ENCODE data around the gene BLMH. TPM values are rescaled to one million over a fixed set of nuclear protein-coding genes. Genes with fewer than 3 reads are reported as not detected.

The BLMH gene
- polyA plus RNA-seq, 4 donors = 8.3 to 56.6 (median 15.0) TPM

- WGBS, 3 donors = 86 to 91% (median 88%) methylated on average over 7 to 10 of the region's 10 CpGs
- no peak for DNase-seq
- Histone ChIP-seq H3K9me3 (ENCODE audit: control insufficient read depth in 2 of 2, insufficient read depth in 1 of 2, low read depth in 1 of 2, low read length in 1 of 2) (no peaks in the 10 kb centered on the region), H3K4me1 (ENCODE audit: control insufficient read depth in 3 of 3, insufficient read depth in 2 of 3, low read depth in 1 of 3, low read length in 2 of 3) (peaks cover 3 to 64% (median 12%) of the 10 kb centered on the region in 3 donors), H3K27me3 (ENCODE audit: control insufficient read depth in 3 of 3, insufficient read depth in 3 of 3, low read length in 3 of 3) (no peaks in the 10 kb centered on the region), H3K27ac (ENCODE audit: low read depth in 1 of 3, low read length in 2 of 3) (no peak overlapping the region), H3K36me3 (ENCODE audit: control insufficient read depth in 3 of 3, insufficient read depth in 2 of 3, low read depth in 1 of 3, low read length in 3 of 3) (peaks cover 0 to 17% (median 2%) of the 10 kb centered on the region in 3 donors), H3K4me3 (ENCODE audit: low read depth in 1 of 3, low read length in 3 of 3) (no peak overlapping the region)
- FAIRE-seq = no peak
Measured at GRCh38 chr17:30221346-30221745, 70.4 kb downstream of the BLMH start.

- Histone ChIP-seq H3K4me1 (ENCODE audit: control insufficient read depth in 3 of 3, insufficient read depth in 2 of 3, low read depth in 1 of 3, low read length in 2 of 3) (peaks cover under 1 to 56% (median 10%) of the 10 kb centered on the region in 3 donors), H3K27me3 (ENCODE audit: control insufficient read depth in 3 of 3, insufficient read depth in 3 of 3, low read length in 3 of 3) (no peaks in the 10 kb centered on the region), H3K9me3 (ENCODE audit: control insufficient read depth in 2 of 2, insufficient read depth in 1 of 2, low read depth in 1 of 2, low read length in 1 of 2) (no peaks in the 10 kb centered on the region), H3K27ac (ENCODE audit: low read depth in 1 of 3, low read length in 2 of 3) (peak overlapping the region in 2 of 3 donors; percentile 59 to 75), H3K4me3 (ENCODE audit: low read depth in 1 of 3, low read length in 3 of 3) (no peak overlapping the region), H3K36me3 (ENCODE audit: control insufficient read depth in 3 of 3, insufficient read depth in 2 of 3, low read depth in 1 of 3, low read length in 3 of 3) (peaks cover 0 to 20% (median 2%) of the 10 kb centered on the region in 3 donors)
- WGBS, 3 donors = 78 to 83% (median 81%) methylated on average over 5 of the region's 5 CpGs
- FAIRE-seq (no peak), DNase-seq (no peak)
Measured at GRCh38 chr17:30220414-30220813, 71.3 kb downstream of the BLMH start.

DNA sequence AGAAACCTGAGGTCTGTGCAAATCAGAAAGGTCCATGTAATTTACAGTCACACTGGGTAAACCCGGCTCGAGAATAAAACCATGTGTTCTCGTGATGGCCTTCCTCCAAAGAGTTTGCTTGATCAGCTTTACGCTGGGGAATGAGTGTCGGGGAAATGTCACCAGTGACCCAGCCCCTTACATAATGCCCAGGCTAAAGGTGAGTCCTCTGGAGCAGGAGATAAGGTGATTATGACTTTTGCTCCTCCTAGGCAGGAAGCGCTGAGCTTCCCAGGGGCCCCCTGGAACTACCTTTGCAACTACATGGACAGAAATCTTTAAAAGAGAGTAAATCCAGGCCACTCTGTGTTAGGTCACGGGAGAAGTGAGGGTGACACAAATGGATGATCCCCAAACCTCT is 71.9 kb downstream of the BLMH start:
- DNase-seq (peak; percentile 85 to 86), FAIRE-seq (no peak)
- Histone ChIP-seq H3K4me1 (ENCODE audit: control insufficient read depth in 3 of 3, insufficient read depth in 2 of 3, low read depth in 1 of 3, low read length in 2 of 3) (peaks cover 0 to 51% (median 6%) of the 10 kb centered on the region in 3 donors), H3K27me3 (ENCODE audit: control insufficient read depth in 3 of 3, insufficient read depth in 3 of 3, low read length in 3 of 3) (no peaks in the 10 kb centered on the region), H3K36me3 (ENCODE audit: control insufficient read depth in 3 of 3, insufficient read depth in 2 of 3, low read depth in 1 of 3, low read length in 3 of 3) (peaks cover 0 to 24% (median 2%) of the 10 kb centered on the region in 3 donors), H3K27ac (ENCODE audit: low read depth in 1 of 3, low read length in 2 of 3) (peak overlapping the region in 2 of 3 donors; percentile 59 to 75), H3K9me3 (ENCODE audit: control insufficient read depth in 2 of 2, insufficient read depth in 1 of 2, low read depth in 1 of 2, low read length in 1 of 2) (no peaks in the 10 kb centered on the region), H3K4me3 (ENCODE audit: low read depth in 1 of 3, low read length in 3 of 3) (no peak overlapping the region)
- WGBS, 3 donors = 27 to 56% (median 40%) methylated on average over 7 of the region's 7 CpGs

DNA sequence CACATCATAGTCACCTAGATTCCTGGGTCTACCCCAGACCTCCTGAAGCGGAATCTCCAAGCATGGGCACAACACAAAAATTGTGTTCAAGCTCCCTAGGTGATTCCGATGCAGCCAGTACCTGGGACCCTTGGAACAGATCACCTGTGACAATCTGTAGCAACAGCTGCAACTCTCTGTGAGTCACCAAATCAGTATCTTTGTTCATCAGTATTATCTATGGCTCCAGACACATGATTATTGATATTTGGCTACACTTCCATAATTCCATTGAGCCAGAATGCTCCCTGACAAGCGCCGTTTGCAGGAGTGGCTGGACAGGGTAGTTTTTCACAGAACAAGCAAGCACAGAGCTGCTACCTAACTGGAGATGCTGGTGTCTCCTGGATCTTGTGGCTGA is 72.4 kb downstream of the BLMH start:
- H3K27me3 ChIP-seq (ENCODE audit: control insufficient read depth in 3 of 3, insufficient read depth in 3 of 3, low read length in 3 of 3) = no peaks in the 10 kb centered on the region
- no peaks in the 10 kb centered on the region for H3K9me3 ChIP-seq (ENCODE audit: control insufficient read depth in 2 of 2, insufficient read depth in 1 of 2, low read depth in 1 of 2, low read length in 1 of 2)
- DNase-seq = no peak
- FAIRE-seq = no peak
- H3K27ac ChIP-seq (ENCODE audit: low read depth in 1 of 3, low read length in 2 of 3) = peak overlapping the region in 1 of 3 donors; percentile 75
- peaks cover 0 to 24% (median 2%) of the 10 kb centered on the region in 3 donors for H3K36me3 ChIP-seq (ENCODE audit: control insufficient read depth in 3 of 3, insufficient read depth in 2 of 3, low read depth in 1 of 3, low read length in 3 of 3)
- 55 to 81% (median 73%) methylated on average over 4 of the region's 4 CpGs for WGBS, 3 donors
- no peak overlapping the region for H3K4me3 ChIP-seq (ENCODE audit: low read depth in 1 of 3, low read length in 3 of 3)
- peaks cover 0 to 45% (median 6%) of the 10 kb centered on the region in 3 donors for H3K4me1 ChIP-seq (ENCODE audit: control insufficient read depth in 3 of 3, insufficient read depth in 2 of 3, low read depth in 1 of 3, low read length in 2 of 3)

- DNase-seq (no peak), FAIRE-seq (no peak)
- Histone ChIP-seq H3K9me3 (ENCODE audit: control insufficient read depth in 2 of 2, insufficient read depth in 1 of 2, low read depth in 1 of 2, low read length in 1 of 2) (no peaks in the 10 kb centered on the region), H3K4me1 (ENCODE audit: control insufficient read depth in 3 of 3, insufficient read depth in 2 of 3, low read depth in 1 of 3, low read length in 2 of 3) (peaks cover 0 to 41% (median 6%) of the 10 kb centered on the region in 3 donors), H3K36me3 (ENCODE audit: control insufficient read depth in 3 of 3, insufficient read depth in 2 of 3, low read depth in 1 of 3, low read length in 3 of 3) (peaks cover 0 to 26% (median 2%) of the 10 kb centered on the region in 3 donors), H3K27me3 (ENCODE audit: control insufficient read depth in 3 of 3, insufficient read depth in 3 of 3, low read length in 3 of 3) (no peaks in the 10 kb centered on the region), H3K4me3 (ENCODE audit: low read depth in 1 of 3, low read length in 3 of 3) (no peak overlapping the region), H3K27ac (ENCODE audit: low read depth in 1 of 3, low read length in 2 of 3) (no peak overlapping the region)
- WGBS, 3 donors = 83 to 91% (median 86%) methylated on average over 9 of the region's 9 CpGs
Measured at GRCh38 chr17:30218799-30219198, 72.9 kb downstream of the BLMH start.

GRCh38 chr17:30217746-30218245 is 73.9 kb downstream of the BLMH start:
- FAIRE-seq (no peak), DNase-seq (no peak)
- H3K27me3 ChIP-seq (ENCODE audit: control insufficient read depth in 3 of 3, insufficient read depth in 3 of 3, low read length in 3 of 3) = no peaks in the 10 kb centered on the region
- H3K4me1 ChIP-seq (ENCODE audit: control insufficient read depth in 3 of 3, insufficient read depth in 2 of 3, low read depth in 1 of 3, low read length in 2 of 3) = peaks cover 0 to 32% (median 2%) of the 10 kb centered on the region in 3 donors
- no peak overlapping the region for H3K27ac ChIP-seq (ENCODE audit: low read depth in 1 of 3, low read length in 2 of 3)
- no peak overlapping the region for H3K4me3 ChIP-seq (ENCODE audit: low read depth in 1 of 3, low read length in 3 of 3)
- peaks cover 0 to 31% (median 2%) of the 10 kb centered on the region in 3 donors for H3K36me3 ChIP-seq (ENCODE audit: control insufficient read depth in 3 of 3, insufficient read depth in 2 of 3, low read depth in 1 of 3, low read length in 3 of 3)
- H3K9me3 ChIP-seq (ENCODE audit: control insufficient read depth in 2 of 2, insufficient read depth in 1 of 2, low read depth in 1 of 2, low read length in 1 of 2) = no peaks in the 10 kb centered on the region
- WGBS, 3 donors = 93 to 97% (median 96%) methylated on average over 11 of the region's 11 CpGs

DNA sequence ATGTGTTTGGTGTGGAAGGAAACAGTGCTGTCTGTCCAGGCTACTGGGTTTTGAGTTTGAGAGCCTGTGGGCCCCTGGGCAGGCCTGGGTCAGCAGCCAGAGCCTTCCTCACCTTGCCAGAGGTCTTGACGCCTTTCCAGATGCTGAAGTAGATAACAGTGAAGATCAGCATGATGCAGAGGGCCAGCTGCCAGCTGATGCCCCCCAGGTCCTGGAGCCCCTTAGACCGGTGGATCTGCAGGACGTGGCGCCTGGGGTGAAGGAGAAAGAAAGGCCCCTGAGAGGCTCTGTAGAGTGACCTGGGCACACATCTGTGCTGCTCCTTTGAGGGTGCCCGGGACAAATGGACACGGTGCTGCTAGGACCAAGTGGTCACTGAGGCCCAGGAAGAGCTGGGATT is 74.7 kb downstream of the BLMH start:
- H3K4me1 ChIP-seq (ENCODE audit: control insufficient read depth in 3 of 3, insufficient read depth in 2 of 3, low read depth in 1 of 3, low read length in 2 of 3) = peaks cover 0 to 27% (median 2%) of the 10 kb centered on the region in 3 donors
- WGBS, 3 donors = 95 to 99% (median 98%) methylated on average over 6 of the region's 6 CpGs
- peaks cover 0 to 36% (median 2%) of the 10 kb centered on the region in 3 donors for H3K36me3 ChIP-seq (ENCODE audit: control insufficient read depth in 3 of 3, insufficient read depth in 2 of 3, low read depth in 1 of 3, low read length in 3 of 3)
- H3K27ac ChIP-seq (ENCODE audit: low read depth in 1 of 3, low read length in 2 of 3) = no peak overlapping the region
- no peak for DNase-seq
- no peaks in the 10 kb centered on the region for H3K27me3 ChIP-seq (ENCODE audit: control insufficient read depth in 3 of 3, insufficient read depth in 3 of 3, low read length in 3 of 3)
- FAIRE-seq = no peak
- H3K9me3 ChIP-seq (ENCODE audit: control insufficient read depth in 2 of 2, insufficient read depth in 1 of 2, low read depth in 1 of 2, low read length in 1 of 2) = no peaks in the 10 kb centered on the region
- H3K4me3 ChIP-seq (ENCODE audit: low read depth in 1 of 3, low read length in 3 of 3) = no peak overlapping the region

GRCh38 chr17:30212750-30213149 is 79.0 kb downstream of the BLMH start:
- FAIRE-seq = no peak
- DNase-seq = no peak
- peaks cover 0 to 52% (median 2%) of the 10 kb centered on the region in 3 donors for H3K36me3 ChIP-seq (ENCODE audit: control insufficient read depth in 3 of 3, insufficient read depth in 2 of 3, low read depth in 1 of 3, low read length in 3 of 3)
- H3K4me1 ChIP-seq (ENCODE audit: control insufficient read depth in 3 of 3, insufficient read depth in 2 of 3, low read depth in 1 of 3, low read length in 2 of 3) = no peaks in the 10 kb centered on the region
- H3K27me3 ChIP-seq (ENCODE audit: control insufficient read depth in 3 of 3, insufficient read depth in 3 of 3, low read length in 3 of 3) = no peaks in the 10 kb centered on the region
- no peak overlapping the region for H3K4me3 ChIP-seq (ENCODE audit: low read depth in 1 of 3, low read length in 3 of 3)
- no peaks in the 10 kb centered on the region for H3K9me3 ChIP-seq (ENCODE audit: control insufficient read depth in 2 of 2, insufficient read depth in 1 of 2, low read depth in 1 of 2, low read length in 1 of 2)
- H3K27ac ChIP-seq (ENCODE audit: low read depth in 1 of 3, low read length in 2 of 3) = no peak overlapping the region
- 82 to 89% (median 87%) methylated on average over 11 of the region's 11 CpGs for WGBS, 3 donors

GRCh38 chr17:30211371-30211770 is 80.4 kb downstream of the BLMH start:
- H3K27me3 ChIP-seq (ENCODE audit: control insufficient read depth in 3 of 3, insufficient read depth in 3 of 3, low read length in 3 of 3) = no peaks in the 10 kb centered on the region

More at GRCh38 chr17:30211371-30211770, 80.4 kb downstream of the BLMH start:
- DNase-seq (no peak), FAIRE-seq (no peak)
- WGBS, 3 donors = 84 to 94% (median 84%) methylated on average over 6 of the region's 6 CpGs
- no peaks in the 10 kb centered on the region for H3K9me3 ChIP-seq (ENCODE audit: control insufficient read depth in 2 of 2, insufficient read depth in 1 of 2, low read depth in 1 of 2, low read length in 1 of 2)
- H3K27ac ChIP-seq (ENCODE audit: low read depth in 1 of 3, low read length in 2 of 3) = no peak overlapping the region
- no peak overlapping the region for H3K4me3 ChIP-seq (ENCODE audit: low read depth in 1 of 3, low read length in 3 of 3)
- H3K4me1 ChIP-seq (ENCODE audit: control insufficient read depth in 3 of 3, insufficient read depth in 2 of 3, low read depth in 1 of 3, low read length in 2 of 3) = no peaks in the 10 kb centered on the region
- peaks cover 0 to 48% (median 0%) of the 10 kb centered on the region in 3 donors for H3K36me3 ChIP-seq (ENCODE audit: control insufficient read depth in 3 of 3, insufficient read depth in 2 of 3, low read depth in 1 of 3, low read length in 3 of 3)

Data from small intestine (tissue), 7 donors.